22Rv1 (cell line): ENCODE results near the gene C4orf50.

Experiments used
- CTCF ChIP-seq: fragments of 450-650 bp; IDR thresholded peaks from 2 replicates; pipeline ENCODE4 v1.5.1; 2017; ENCODE audit warnings: mild to moderate bottlenecking
- ZFX ChIP-seq: fragments of 450-650 bp; IDR thresholded peaks from 2 replicates; pipeline ENCODE4 v1.6.1; 2017; ENCODE audit warnings: antibody characterized with exemption, borderline replicate concordance

DNA sequence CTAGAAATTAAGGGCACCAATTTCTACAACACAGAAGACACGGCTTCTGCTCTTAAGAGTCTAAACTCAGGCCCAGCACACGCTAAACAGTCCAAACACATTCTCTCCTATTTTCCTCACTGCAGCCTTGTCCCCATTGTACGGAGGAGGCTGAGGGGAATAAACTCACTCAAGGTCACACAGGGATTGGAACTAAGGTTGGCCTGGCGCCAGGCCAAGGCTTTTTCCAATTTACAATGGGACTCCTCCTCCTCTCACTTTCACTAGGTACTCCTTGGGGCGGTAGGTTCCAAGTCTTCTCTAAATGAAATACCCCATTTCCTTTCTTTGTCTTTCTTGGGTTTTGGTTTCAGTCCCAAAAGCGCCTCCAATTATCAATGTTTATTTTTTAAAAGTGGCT is 76.6 kb downstream of the C4orf50 start:
- TF ChIP-seq ZFX (no peak), CTCF (no peak)
